Activated naive CD8-positive, alpha-beta T cell treated with anti-CD3 and anti-CD28 coated beads, Interleukin-2, amount 10 ng/mL, durations not matched to agents 7 days and 5 days (primary cell): Measurements from ENCODE around the gene NOX5. TPM values are rescaled to one million over a fixed set of nuclear protein-coding genes. Genes with fewer than 3 reads are reported as not detected.

Experiments
- ATAC-seq: fragments of 150-1000 bp; cut with Tn5 transposase; one replicate; pipeline ENCODE4 v1.10.0; 2021; ENCODE audit warnings: low read depth, moderate library complexity
- POLR2A ChIA-PET: fragments of 350-600 bp; sonication (Branson Sonifier 250); formaldehyde crosslinking; loops from one replicate; lab custom pipeline; 2021; ENCODE audit warnings: antibody characterized with exemption; lab: Charles Lee
- DNase-seq: peaks from one replicate; pipeline ENCODE4 v3.0.0; 2021
- H3K27ac Mint-ChIP-seq: one replicate; pipeline ENCODE4 v1.8.0; 2022; ENCODE audit warnings: mild to moderate bottlenecking, mixed read lengths
- H3K27me3 Mint-ChIP-seq: one replicate; pipeline ENCODE4 v1.8.0; 2022; ENCODE audit warnings: mild to moderate bottlenecking, moderate library complexity, mixed read lengths
- H3K36me3 Mint-ChIP-seq: one replicate; pipeline ENCODE4 v1.8.0; 2021; ENCODE audit warnings: mild to moderate bottlenecking, mixed read lengths
- H3K4me1 Mint-ChIP-seq: one replicate; pipeline ENCODE4 v1.8.0; 2021; ENCODE audit warnings: mixed read lengths
- H3K4me3 Mint-ChIP-seq: one replicate; pipeline ENCODE4 v1.8.0; 2022; ENCODE audit warnings: mild to moderate bottlenecking, moderate library complexity, mixed read lengths
- H3K9me3 Mint-ChIP-seq: one replicate; pipeline ENCODE4 v1.8.0; 2021; ENCODE audit warnings: mixed read lengths
- total RNA-seq, 2 experiments: library from RNA; stranded (reverse); gene quantifications; one replicate each; pipeline ENCODE4 v1.2.3, GENCODE V29; 2021

The NOX5 gene
- total RNA-seq, 2 experiments from 2014 or later = 0.06 TPM; not detected in 1

GRCh38 chr15:69017978-69018377 lies 3.5 kb downstream of the NOX5 start:
- ATAC-seq (no peak), DNase-seq (no peak)
- Mint-ChIP-seq H3K4me3 (no peak overlapping the region), H3K36me3 (no peaks in the 10 kb centered on the region), H3K27me3 (peaks cover 20% of the 10 kb centered on the region), H3K4me1 (no peaks in the 10 kb centered on the region), H3K9me3 (no peaks in the 10 kb centered on the region), H3K27ac (no peak overlapping the region)
- POLR2A ChIA-PET = no interaction called here

GRCh38 chr15:69018951-69019350 lies 4.5 kb downstream of the NOX5 start:
- Mint-ChIP-seq H3K9me3 (no peaks in the 10 kb centered on the region), H3K4me3 (no peak overlapping the region), H3K27me3 (peaks cover 20% of the 10 kb centered on the region), H3K36me3 (no peaks in the 10 kb centered on the region), H3K4me1 (no peaks in the 10 kb centered on the region), H3K27ac (no peak overlapping the region)
- POLR2A ChIA-PET = no interaction called here
- DNase-seq (no peak), ATAC-seq (no peak)

- peaks cover 14% of the 10 kb centered on the region for H3K27me3 Mint-ChIP-seq
- no peak overlapping the region for H3K27ac Mint-ChIP-seq
- no peak for ATAC-seq
- no peaks in the 10 kb centered on the region for H3K4me1 Mint-ChIP-seq
- POLR2A ChIA-PET = no interaction called here
- no peak for DNase-seq
- no peaks in the 10 kb centered on the region for H3K9me3 Mint-ChIP-seq
- no peak overlapping the region for H3K4me3 Mint-ChIP-seq
- no peaks in the 10 kb centered on the region for H3K36me3 Mint-ChIP-seq
These were observed 7.4 kb downstream of the NOX5 start for GRCh38 chr15:69021895-69022294.

GRCh38 chr15:69025320-69025719 lies 10.8 kb downstream of the NOX5 start:
- H3K4me1 Mint-ChIP-seq = no peaks in the 10 kb centered on the region
- DNase-seq = no peak
- POLR2A ChIA-PET = no interaction called here
- peaks cover 13% of the 10 kb centered on the region for H3K27me3 Mint-ChIP-seq
- H3K36me3 Mint-ChIP-seq = no peaks in the 10 kb centered on the region
- H3K27ac Mint-ChIP-seq = no peak overlapping the region
- no peaks in the 10 kb centered on the region for H3K9me3 Mint-ChIP-seq
- ATAC-seq = no peak
- H3K4me3 Mint-ChIP-seq = no peak overlapping the region

- POLR2A ChIA-PET = no interaction called here
These were observed 11.9 kb downstream of the NOX5 start for GRCh38 chr15:69026355-69026754.

GRCh38 chr15:69027976-69028518 lies 13.6 kb downstream of the NOX5 start:
- Mint-ChIP-seq H3K4me1 (peaks cover 2% of the 10 kb centered on the region), H3K4me3 (no peak overlapping the region), H3K36me3 (no peaks in the 10 kb centered on the region), H3K9me3 (no peaks in the 10 kb centered on the region), H3K27me3 (peaks cover 7% of the 10 kb centered on the region), H3K27ac (no peak overlapping the region)
- POLR2A ChIA-PET = no interaction called here
- no peak for DNase-seq
- no peak for ATAC-seq

More at GRCh38 chr15:69026355-69026754, 11.9 kb downstream of the NOX5 start:
- Mint-ChIP-seq H3K27ac (no peak overlapping the region), H3K4me3 (no peak overlapping the region), H3K27me3 (peaks cover 17% of the 10 kb centered on the region), H3K4me1 (peaks cover 2% of the 10 kb centered on the region), H3K9me3 (no peaks in the 10 kb centered on the region), H3K36me3 (no peaks in the 10 kb centered on the region)
- ATAC-seq = no peak
- no peak for DNase-seq

GRCh38 chr15:69031013-69032001 lies 16.8 kb downstream of the NOX5 start:
- POLR2A ChIA-PET = no interaction called here
- H3K4me3 Mint-ChIP-seq = peak overlapping the region; percentile 53
- H3K36me3 Mint-ChIP-seq = no peaks in the 10 kb centered on the region

GRCh38 chr15:69032031-69032430 lies 17.5 kb downstream of the NOX5 start:
- DNase-seq = no peak
- POLR2A ChIA-PET = no interaction called here
- Mint-ChIP-seq H3K36me3 (no peaks in the 10 kb centered on the region), H3K27ac (no peak overlapping the region), H3K9me3 (no peaks in the 10 kb centered on the region), H3K27me3 (peaks cover 8% of the 10 kb centered on the region), H3K4me3 (peak overlapping the region; percentile 53), H3K4me1 (peaks cover 2% of the 10 kb centered on the region)
- ATAC-seq = no peak

More at GRCh38 chr15:69031013-69032001, 16.8 kb downstream of the NOX5 start:
- Mint-ChIP-seq H3K9me3 (no peaks in the 10 kb centered on the region), H3K4me1 (peaks cover 2% of the 10 kb centered on the region), H3K27me3 (peaks cover 8% of the 10 kb centered on the region), H3K27ac (no peak overlapping the region)
- peak; percentile 59 for DNase-seq
- peak; percentile 86 for ATAC-seq

GRCh38 chr15:69032703-69033373 lies 18.3 kb downstream of the NOX5 start:
- H3K9me3 Mint-ChIP-seq = no peaks in the 10 kb centered on the region
- H3K36me3 Mint-ChIP-seq = no peaks in the 10 kb centered on the region
- POLR2A ChIA-PET = no interaction called here
- DNase-seq = no peak
- no peak overlapping the region for H3K4me3 Mint-ChIP-seq
- peaks cover 8% of the 10 kb centered on the region for H3K27me3 Mint-ChIP-seq
- no peak overlapping the region for H3K27ac Mint-ChIP-seq
- H3K4me1 Mint-ChIP-seq = peaks cover 2% of the 10 kb centered on the region
- ATAC-seq = no peak

GRCh38 chr15:69034352-69034751 lies 19.9 kb downstream of the NOX5 start:
- Mint-ChIP-seq H3K27ac (no peak overlapping the region), H3K27me3 (peaks cover 6% of the 10 kb centered on the region), H3K9me3 (no peaks in the 10 kb centered on the region), H3K4me1 (peaks cover 2% of the 10 kb centered on the region), H3K36me3 (no peaks in the 10 kb centered on the region), H3K4me3 (no peak overlapping the region)
- no peak for ATAC-seq
- POLR2A ChIA-PET = no interaction called here
- DNase-seq = no peak

GRCh38 chr15:69035205-69035917 lies 20.9 kb downstream of the NOX5 start:
- no peak overlapping the region for H3K27ac Mint-ChIP-seq
- DNase-seq (no peak), ATAC-seq (no peak)
- peaks cover 6% of the 10 kb centered on the region for H3K27me3 Mint-ChIP-seq
- POLR2A ChIA-PET = no interaction called here
- peaks cover 2% of the 10 kb centered on the region for H3K4me1 Mint-ChIP-seq
- H3K36me3 Mint-ChIP-seq = no peaks in the 10 kb centered on the region
- H3K9me3 Mint-ChIP-seq = no peaks in the 10 kb centered on the region
- no peak overlapping the region for H3K4me3 Mint-ChIP-seq

- H3K4me1 Mint-ChIP-seq = peaks cover 2% of the 10 kb centered on the region
- H3K27ac Mint-ChIP-seq = no peak overlapping the region
- POLR2A ChIA-PET = no interaction called here
- H3K27me3 Mint-ChIP-seq = peaks cover 7% of the 10 kb centered on the region
- no peak for ATAC-seq
- H3K9me3 Mint-ChIP-seq = no peaks in the 10 kb centered on the region
- H3K4me3 Mint-ChIP-seq = no peak overlapping the region
- DNase-seq = no peak
- no peaks in the 10 kb centered on the region for H3K36me3 Mint-ChIP-seq
These were observed 21.4 kb downstream of the NOX5 start for GRCh38 chr15:69035918-69036258.

GRCh38 chr15:69036826-69037225 lies 22.3 kb downstream of the NOX5 start:
- Mint-ChIP-seq H3K9me3 (no peaks in the 10 kb centered on the region), H3K36me3 (no peaks in the 10 kb centered on the region), H3K4me3 (no peak overlapping the region), H3K27ac (no peak overlapping the region), H3K4me1 (no peaks in the 10 kb centered on the region), H3K27me3 (peaks cover 4% of the 10 kb centered on the region)
- DNase-seq = no peak
- POLR2A ChIA-PET = no interaction called here
- no peak for ATAC-seq
